IPS-15b (cell line): ENCODE data around the gene SV2A.
A peak's percentile ranks its signal among the peaks of the same experiment; 100 is the strongest.

Source experiments
- H3K27me3 ChIP-seq: one replicate; pipeline ENCODE4 v1.6.1; 2013; ENCODE audit warnings: low read length; ENCODE audit not compliant: control insufficient read depth, insufficient read depth
- H3K36me3 ChIP-seq: one replicate; pipeline ENCODE4 v1.6.1; 2013; ENCODE audit warnings: low read length; ENCODE audit not compliant: control insufficient read depth, insufficient read depth
- H3K4me1 ChIP-seq: one replicate; pipeline ENCODE4 v1.6.1; 2013; ENCODE audit warnings: mild to moderate bottlenecking, low read length; ENCODE audit not compliant: control insufficient read depth, insufficient read depth
- H3K4me3 ChIP-seq: one replicate; pipeline ENCODE4 v1.5.1; 2013; ENCODE audit warnings: low read depth, low read length
- H3K9ac ChIP-seq: one replicate; pipeline ENCODE4 v1.6.1; 2013; ENCODE audit warnings: low read depth, mild to moderate bottlenecking, low read length
- H3K9me3 ChIP-seq: one replicate; pipeline ENCODE4 v1.6.1; 2013; ENCODE audit warnings: mild to moderate bottlenecking, low read length; ENCODE audit not compliant: control insufficient read depth, insufficient read depth

Gene SV2A

DNA sequence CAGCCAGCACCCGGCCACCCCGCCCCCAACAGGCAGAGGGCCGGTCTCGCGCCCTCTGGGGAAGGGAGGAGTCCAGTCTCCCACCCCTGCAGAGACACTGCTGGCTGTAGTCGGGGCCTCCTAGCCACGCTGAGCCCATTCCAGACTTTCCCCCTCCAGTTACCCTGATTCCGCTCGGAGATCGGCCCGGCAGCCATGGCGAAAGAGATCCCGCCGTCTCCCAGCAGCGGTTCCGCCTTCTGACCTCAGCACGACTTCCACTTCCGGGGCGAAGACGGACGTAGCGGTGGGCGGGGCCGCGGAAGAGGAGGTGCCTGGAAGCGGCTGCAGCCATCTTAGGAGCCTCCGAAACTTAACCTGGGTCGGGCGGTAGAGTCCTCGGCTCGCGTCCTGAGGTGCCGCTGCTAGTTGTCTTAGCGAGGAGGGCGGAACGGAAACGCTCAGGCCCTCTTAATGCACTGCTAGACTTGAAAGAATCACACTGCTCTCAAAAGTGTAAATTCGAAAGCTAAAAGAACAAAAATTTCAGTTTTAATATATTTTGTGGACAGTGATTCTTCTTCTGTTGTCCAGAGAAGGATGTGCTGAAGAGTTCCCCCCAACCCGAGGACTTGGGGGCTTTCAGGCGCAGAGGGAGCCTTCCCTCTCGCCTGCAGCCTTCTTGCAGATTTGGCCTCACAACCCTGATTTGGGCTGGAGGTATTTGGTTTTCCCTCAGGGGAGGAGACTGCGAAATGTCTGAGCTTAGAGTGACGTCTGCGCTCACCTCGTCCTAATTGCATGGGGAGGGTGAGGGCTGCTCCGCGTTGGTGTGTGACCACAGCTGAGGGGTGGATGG, 10.1 kb upstream of the SV2A start, which contains the start of gene SF3B4:
TSS of gene SF3B4 (minus strand) at position 241 of the 838 bp plus-strand sequence. CDS start at position 197, 44 bp downstream.
- H3K4me1 ChIP-seq = peaks cover 6% of the 10 kb centered on the region
- H3K27me3 ChIP-seq = no peaks in the 10 kb centered on the region
- H3K9me3 ChIP-seq = no peaks in the 10 kb centered on the region
- H3K4me3 ChIP-seq = peak within 1 kb of the TSS; percentile 73
- peak within 1 kb of the TSS; percentile 95 for H3K9ac ChIP-seq
- H3K36me3 ChIP-seq = peaks cover 36% of the 10 kb centered on the region

DNA sequence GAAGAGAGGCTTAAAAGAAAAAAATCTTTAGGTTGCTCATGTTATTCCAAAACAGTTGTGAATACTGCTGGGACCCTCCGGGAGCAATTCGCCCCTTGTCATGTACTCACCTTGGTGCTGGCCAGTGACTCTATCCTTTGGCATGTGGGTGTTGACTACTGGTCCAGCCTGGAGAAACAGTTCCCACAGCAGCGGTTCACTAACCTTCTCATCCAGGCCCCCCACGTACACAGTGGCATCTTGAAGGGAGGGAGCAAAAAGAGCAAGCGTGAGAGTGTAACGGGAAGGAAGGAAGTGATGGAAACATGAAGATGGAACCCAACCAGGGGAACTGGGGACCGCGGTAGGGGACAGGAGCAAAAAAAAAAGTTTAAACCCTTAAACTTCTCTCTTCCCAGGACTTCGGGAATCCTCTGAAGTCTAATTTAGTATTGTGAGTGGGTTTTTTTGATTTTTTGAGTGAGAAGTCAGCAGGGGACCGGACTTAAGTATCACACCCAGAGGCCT, 9.5 kb upstream of the SV2A start:
- Histone ChIP-seq H3K4me1 (peaks cover 6% of the 10 kb centered on the region), H3K36me3 (peaks cover 36% of the 10 kb centered on the region), H3K9ac (peak overlapping the region; percentile 95), H3K4me3 (peak overlapping the region; percentile 73), H3K27me3 (no peaks in the 10 kb centered on the region), H3K9me3 (no peaks in the 10 kb centered on the region)

DNA sequence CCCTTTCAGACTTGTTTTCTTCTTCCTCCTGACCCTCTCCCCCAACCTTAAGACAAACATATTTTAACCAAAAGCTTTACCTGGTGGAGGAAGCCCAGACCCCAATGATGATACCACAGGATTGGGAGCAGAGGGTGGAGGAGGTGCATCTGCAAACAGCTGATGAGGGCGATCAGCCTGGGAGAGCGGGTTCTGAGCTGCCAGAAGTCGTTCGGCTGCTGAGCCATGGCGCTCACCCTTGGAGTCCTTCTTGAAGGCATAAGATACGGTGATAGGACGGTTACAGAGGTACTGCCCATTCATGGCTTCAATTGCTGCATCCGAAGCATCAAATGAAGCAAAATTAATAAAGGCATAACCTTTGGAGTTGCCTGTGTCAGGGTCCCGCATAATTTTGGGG, 8.7 kb upstream of the SV2A start:
- no peaks in the 10 kb centered on the region for H3K27me3 ChIP-seq
- peaks cover 36% of the 10 kb centered on the region for H3K36me3 ChIP-seq
- no peak overlapping the region for H3K9ac ChIP-seq
- H3K9me3 ChIP-seq = no peaks in the 10 kb centered on the region
- H3K4me1 ChIP-seq = peaks cover 6% of the 10 kb centered on the region
- peak overlapping the region; percentile 73 for H3K4me3 ChIP-seq

DNA sequence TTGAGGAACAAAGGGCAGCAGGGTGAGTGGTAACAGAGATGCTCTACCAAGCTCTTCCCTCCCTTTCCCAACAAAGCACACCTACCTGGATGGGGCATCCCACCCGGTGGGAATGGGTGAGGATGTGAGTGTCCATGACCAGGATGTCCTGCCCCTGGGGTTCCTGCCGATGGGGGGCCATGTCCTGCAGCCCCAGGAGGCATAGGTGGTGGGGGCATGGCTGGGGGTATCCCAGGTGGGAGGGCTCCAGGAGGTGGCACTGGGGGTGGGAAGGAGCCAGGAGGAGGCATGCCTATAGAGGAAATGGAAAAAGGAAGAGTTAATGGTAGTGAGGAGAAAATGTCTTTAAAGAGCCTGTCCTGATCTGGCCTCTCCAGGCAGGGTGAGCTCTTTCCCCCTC, 8.1 kb upstream of the SV2A start:
- no peak overlapping the region for H3K4me3 ChIP-seq
- no peak overlapping the region for H3K9ac ChIP-seq
- H3K36me3 ChIP-seq = peaks cover 36% of the 10 kb centered on the region

DNA sequence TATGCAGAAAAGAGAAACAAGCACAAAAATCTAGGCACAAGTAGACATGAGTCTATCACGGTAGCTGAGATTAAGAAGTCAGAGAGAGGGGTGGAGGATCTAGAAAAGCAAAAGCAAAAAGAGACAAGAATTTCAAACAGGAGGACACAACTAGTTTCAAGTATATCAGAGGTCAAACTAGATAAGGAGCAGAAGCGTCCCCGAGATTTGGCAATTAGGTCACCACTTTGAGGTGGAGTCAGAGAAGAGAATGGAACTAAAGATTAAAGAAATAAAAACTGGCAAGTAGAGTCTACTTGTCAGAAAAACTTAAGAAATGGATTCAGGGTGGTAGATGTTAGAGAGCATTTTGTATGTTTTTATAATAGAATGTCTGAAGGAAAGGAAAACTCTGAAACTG, 7.7 kb upstream of the SV2A start:
- Histone ChIP-seq H3K4me3 (no peak overlapping the region), H3K27me3 (no peaks in the 10 kb centered on the region), H3K9ac (no peak overlapping the region), H3K4me1 (peaks cover 6% of the 10 kb centered on the region), H3K36me3 (peaks cover 36% of the 10 kb centered on the region), H3K9me3 (no peaks in the 10 kb centered on the region)

More for the DNA sequence above, 8.1 kb upstream of the SV2A start:
- H3K27me3 ChIP-seq = no peaks in the 10 kb centered on the region
- H3K9me3 ChIP-seq = no peaks in the 10 kb centered on the region
- H3K4me1 ChIP-seq = peaks cover 6% of the 10 kb centered on the region

DNA sequence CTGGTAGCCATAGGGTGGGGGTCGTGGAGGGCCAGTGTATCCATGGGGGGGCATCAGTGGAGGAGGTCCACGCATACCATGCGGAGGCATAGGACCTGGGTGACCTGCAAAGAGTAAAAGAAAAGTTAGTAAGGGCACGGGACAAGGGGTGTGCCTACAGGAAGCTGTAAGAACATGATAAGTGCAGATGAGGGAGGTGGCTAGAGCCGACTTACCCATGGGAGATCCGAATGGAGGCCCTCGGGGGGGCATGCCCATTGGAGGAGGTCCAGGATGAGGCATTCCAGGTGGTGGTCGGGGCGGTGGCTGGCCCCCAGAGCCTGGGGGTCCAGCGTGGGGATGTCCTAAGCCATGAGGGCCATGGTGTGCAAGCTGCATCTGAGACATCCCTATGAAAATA, 6.0 kb upstream of the SV2A start:
- H3K36me3 ChIP-seq = peaks cover 36% of the 10 kb centered on the region
- no peak overlapping the region for H3K9ac ChIP-seq
- H3K4me1 ChIP-seq = peaks cover 4% of the 10 kb centered on the region
- no peak overlapping the region for H3K4me3 ChIP-seq
- no peaks in the 10 kb centered on the region for H3K9me3 ChIP-seq
- no peaks in the 10 kb centered on the region for H3K27me3 ChIP-seq

DNA sequence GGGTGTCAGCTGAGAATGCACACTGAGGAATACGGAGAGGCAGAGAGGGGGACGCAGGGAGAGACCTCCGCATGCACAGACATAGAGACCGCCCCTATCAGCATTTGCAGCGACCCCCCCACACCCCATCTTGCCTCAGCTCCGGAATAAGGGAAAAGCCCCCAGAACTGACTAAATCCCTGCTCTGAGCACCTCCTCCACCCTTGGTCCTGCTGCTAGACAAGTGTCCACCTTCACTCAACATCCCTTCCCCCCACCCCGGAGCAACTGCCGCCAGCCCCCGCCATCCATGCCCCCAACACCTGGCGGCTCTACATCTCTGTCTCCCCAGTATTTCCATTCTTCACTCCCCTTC, 769 bp downstream of the SV2A start:
- Histone ChIP-seq H3K4me3 (peak overlapping the region; percentile 73), H3K4me1 (peaks cover 6% of the 10 kb centered on the region), H3K9ac (no peak overlapping the region), H3K36me3 (no peaks in the 10 kb centered on the region), H3K9me3 (no peaks in the 10 kb centered on the region), H3K27me3 (no peaks in the 10 kb centered on the region)

DNA sequence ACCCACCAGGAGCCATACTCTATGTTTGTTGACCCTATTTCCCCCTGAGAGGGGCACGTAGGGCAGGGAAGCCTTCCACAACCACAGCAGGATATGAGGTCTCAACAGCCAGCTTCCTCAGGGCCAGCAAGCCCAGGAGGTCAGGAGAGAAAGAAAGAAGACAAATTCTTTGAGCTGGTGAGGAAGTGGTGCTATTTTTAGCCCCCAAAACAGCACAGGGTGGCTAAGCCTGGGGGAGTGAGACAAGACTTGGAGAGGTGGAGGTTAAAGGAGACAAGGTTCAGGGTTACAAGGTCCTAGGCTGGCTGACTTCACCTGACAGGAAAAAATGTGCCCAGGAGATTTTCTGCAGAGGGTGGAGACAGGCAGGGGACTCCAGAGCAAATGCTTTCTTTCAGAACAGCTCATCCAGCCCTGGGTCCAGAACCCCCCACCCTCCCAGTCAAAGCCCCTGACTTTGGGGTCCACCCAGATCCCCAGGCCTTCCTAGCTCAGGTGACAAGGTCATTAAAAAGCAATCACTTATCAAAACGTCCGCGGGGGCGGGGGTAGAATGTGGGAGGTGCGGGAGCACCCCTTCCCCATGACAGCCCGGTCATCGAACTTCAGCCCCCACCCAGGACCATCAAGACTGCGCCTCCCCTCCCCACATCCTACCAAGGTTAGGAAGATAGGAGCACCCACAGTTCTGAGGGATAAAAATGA, 1.3 kb downstream of the SV2A start:
- Histone ChIP-seq H3K4me3 (peak overlapping the region; percentile 73), H3K9me3 (no peaks in the 10 kb centered on the region), H3K9ac (no peak overlapping the region), H3K36me3 (peaks cover 5% of the 10 kb centered on the region), H3K4me1 (peaks cover 6% of the 10 kb centered on the region), H3K27me3 (no peaks in the 10 kb centered on the region)

DNA sequence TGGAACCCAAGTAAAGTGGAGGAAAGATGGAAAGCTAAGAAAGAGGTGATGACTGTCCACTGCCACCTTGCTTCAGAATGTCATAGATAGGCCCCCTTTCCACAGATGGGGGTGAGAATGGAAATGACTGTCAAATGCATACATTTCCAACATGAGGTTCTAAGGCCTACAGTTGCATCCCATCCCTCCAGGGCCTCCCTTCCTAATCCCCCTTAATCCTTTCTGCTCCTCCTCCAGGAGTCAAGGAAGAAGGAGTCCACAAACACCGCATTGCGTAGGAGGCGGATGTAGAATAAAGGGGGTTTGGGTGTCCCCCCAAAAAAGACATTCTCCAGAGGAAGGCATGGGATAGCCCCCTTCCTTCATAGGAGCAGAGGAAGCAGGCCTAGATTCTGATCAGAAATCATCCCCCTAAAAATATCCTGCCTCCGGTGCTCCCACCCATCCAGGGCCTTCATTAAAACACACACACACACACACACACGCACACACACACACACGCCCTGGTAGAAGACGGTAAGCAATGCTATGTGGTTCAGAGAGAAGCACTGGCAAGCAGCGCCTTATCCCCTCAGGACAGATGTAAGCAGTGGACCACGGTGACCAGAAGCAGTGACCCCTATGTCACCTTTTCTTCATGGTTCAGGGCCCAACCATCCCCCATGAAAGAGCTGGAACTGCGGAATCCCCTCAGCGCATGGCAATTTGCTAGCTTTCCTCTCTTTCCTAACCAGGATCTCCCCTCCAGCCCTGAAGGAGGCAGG, 2.0 kb downstream of the SV2A start:
- Histone ChIP-seq H3K9me3 (no peaks in the 10 kb centered on the region), H3K27me3 (no peaks in the 10 kb centered on the region), H3K4me1 (peaks cover 6% of the 10 kb centered on the region), H3K9ac (no peak overlapping the region), H3K36me3 (peaks cover 7% of the 10 kb centered on the region), H3K4me3 (peak overlapping the region; percentile 73)

DNA sequence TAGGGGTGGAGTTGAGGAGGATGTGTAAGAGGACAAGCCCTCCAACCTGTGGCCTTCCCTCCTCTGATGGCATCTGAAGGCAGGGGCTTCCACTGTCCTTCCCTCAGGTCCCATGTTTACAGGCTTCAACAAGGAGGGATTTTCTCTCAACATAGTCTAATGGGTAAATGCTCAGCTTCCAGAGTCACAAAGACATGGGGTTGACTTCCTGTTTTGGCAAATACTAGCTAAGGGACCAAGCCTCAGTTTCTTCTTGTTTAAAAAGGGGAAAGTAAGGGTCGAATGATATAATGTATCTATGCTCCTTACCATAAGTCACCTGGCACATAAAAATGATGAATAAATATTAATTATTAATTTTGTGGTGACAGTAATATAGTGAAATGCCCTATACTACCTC, 3.1 kb downstream of the SV2A start:
- Histone ChIP-seq H3K9ac (no peak overlapping the region), H3K27me3 (no peaks in the 10 kb centered on the region), H3K4me3 (no peak overlapping the region), H3K36me3 (peaks cover 12% of the 10 kb centered on the region), H3K4me1 (peaks cover 6% of the 10 kb centered on the region), H3K9me3 (no peaks in the 10 kb centered on the region)

DNA sequence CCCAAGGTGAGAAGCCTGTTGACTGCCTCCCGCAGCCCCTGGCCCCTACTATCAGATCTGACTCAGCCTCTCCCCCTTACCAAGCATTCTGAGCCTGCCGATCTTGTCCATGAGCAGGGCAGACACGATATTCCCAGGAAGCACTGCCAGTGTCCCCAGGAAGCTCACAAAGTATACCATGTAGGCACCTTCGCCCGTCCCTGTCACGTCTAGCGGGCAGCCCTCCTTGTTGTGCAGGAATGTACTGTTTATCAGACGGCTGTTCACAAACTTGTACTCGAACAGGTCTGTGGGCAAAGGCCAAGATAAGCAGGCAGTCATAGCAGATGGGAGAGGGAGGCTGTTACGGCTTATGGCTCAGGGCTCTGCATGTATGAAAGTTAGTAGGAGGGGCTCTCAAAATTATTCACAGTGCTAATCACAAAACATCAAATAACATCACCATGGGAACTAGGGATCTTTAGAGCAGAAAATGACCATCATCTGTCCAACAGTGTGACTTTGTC, 11.0 kb downstream of the SV2A start:
- H3K9ac ChIP-seq = no peak overlapping the region
- no peaks in the 10 kb centered on the region for H3K4me1 ChIP-seq
- no peaks in the 10 kb centered on the region for H3K27me3 ChIP-seq
- H3K4me3 ChIP-seq = no peak overlapping the region
- no peaks in the 10 kb centered on the region for H3K9me3 ChIP-seq
- H3K36me3 ChIP-seq = peaks cover 29% of the 10 kb centered on the region
